Neutrophil (primary cell): ENCODE measurements around the gene PORCN.

Experiments used
- H3K27ac ChIP-seq: fragments of 200-600 bp; sonication (generic); 2 replicates; pipeline ENCODE4 v1.5.1; 2016; ENCODE audit warnings: mild to moderate bottlenecking, moderate library complexity
- H3K27me3 ChIP-seq: fragments of 200-600 bp; sonication (generic); 2 replicates; pipeline ENCODE4 v1.6.0; 2016; ENCODE audit warnings: mild to moderate bottlenecking
- H3K36me3 ChIP-seq: fragments of 200-600 bp; sonication (generic); 2 replicates; pipeline ENCODE4 v1.5.1; 2017
- H3K4me1 ChIP-seq, 2 experiments: fragments of 200-600 bp in 1 of 2; sonication (generic) in 1 of 2; 1 replicate in 1 of 2; 2 replicates in 1 of 2; pipeline versions ENCODE4 v1.5.1 to v1.6.1; 2013 to 2016; ENCODE audit warnings: low read depth in 1 of 2, low read length in 1 of 2, mild to moderate bottlenecking in 1 of 2, moderate library complexity in 1 of 2; ENCODE audit not compliant: control insufficient read depth in 1 of 2, insufficient read depth in 1 of 2
- H3K4me3 ChIP-seq, 2 experiments: fragments of 200-600 bp in 1 of 2; sonication (generic) in 1 of 2; 1 replicate in 1 of 2; 2 replicates in 1 of 2; pipeline ENCODE4 v1.5.1; 2013 to 2016; ENCODE audit warnings: low read depth in 1 of 2, low read length in 1 of 2, mild to moderate bottlenecking in 1 of 2, moderate library complexity in 1 of 2
- H3K9me3 ChIP-seq: fragments of 200-600 bp; sonication (generic); 2 replicates; pipeline ENCODE4 v1.5.1; 2016
- TF ChIP-seq, protein P1 (sequence below): fragments of 200-600 bp; sonication (generic); IDR thresholded peaks from 2 replicates; pipeline ENCODE4 v1.5.1; 2016; ENCODE audit warnings: antibody characterized with exemption

PORCN gene

DNA sequence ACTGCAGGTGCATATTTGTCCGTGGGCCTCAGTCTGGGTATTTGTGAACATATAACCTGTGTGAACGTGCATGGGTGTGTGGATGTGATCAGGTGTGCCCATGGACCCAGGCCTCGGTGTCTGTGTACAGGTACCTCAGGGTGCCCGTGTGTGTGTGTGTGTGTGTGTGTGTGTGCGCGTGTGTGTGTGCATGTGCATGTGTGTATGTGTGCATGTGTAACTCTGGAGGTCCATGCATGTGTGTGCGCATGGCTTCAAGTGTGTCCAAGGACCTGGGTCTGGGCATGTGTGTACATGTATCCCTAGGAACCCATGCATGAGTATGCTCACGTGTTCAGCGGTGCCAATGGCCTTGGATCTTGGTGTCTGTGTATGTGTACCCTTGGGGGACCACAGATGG lies 17.0 kb upstream of the PORCN start:
- H3K27ac ChIP-seq, result no peak overlapping the region
- H3K4me1 ChIP-seq, result no peaks in the 10 kb centered on the region
- TF ChIP-seq, protein P1, sequence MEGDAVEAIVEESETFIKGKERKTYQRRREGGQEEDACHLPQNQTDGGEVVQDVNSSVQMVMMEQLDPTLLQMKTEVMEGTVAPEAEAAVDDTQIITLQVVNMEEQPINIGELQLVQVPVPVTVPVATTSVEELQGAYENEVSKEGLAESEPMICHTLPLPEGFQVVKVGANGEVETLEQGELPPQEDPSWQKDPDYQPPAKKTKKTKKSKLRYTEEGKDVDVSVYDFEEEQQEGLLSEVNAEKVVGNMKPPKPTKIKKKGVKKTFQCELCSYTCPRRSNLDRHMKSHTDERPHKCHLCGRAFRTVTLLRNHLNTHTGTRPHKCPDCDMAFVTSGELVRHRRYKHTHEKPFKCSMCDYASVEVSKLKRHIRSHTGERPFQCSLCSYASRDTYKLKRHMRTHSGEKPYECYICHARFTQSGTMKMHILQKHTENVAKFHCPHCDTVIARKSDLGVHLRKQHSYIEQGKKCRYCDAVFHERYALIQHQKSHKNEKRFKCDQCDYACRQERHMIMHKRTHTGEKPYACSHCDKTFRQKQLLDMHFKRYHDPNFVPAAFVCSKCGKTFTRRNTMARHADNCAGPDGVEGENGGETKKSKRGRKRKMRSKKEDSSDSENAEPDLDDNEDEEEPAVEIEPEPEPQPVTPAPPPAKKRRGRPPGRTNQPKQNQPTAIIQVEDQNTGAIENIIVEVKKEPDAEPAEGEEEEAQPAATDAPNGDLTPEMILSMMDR, result no peak
- H3K9me3 ChIP-seq, result no peaks in the 10 kb centered on the region
- no peaks in the 10 kb centered on the region for H3K36me3 ChIP-seq
- H3K4me3 ChIP-seq, result no peak overlapping the region
- no peaks in the 10 kb centered on the region for H3K27me3 ChIP-seq

DNA sequence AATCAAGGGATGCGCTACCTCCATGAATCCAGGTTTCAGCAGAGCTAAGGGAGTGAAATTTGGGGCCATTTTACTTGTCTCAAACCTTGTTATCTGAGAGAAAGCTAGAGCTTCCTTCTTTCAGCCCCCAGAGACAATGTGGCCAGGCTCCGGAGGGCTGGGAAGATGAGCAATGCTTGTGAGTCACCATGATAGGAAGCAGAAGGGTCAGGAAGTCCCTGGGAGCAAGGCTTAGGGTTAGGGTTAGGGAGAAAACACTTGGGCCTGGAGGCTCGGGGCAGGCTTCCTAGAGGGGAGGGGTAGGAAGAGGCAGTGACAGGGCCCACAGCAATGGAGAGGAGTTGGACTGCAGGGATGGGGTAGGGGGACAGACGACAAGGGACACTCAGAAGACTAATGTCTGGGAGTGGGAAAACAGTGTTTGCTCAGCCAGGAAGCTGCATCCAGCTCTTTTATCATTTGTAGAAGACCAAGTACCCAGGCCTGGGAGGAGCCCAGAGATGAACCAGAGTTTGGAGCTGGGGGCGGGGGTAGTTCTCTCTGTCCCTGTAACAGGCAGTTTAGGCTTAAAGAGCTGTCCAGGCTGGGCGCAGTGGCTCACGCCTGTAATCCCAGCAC lies 16.4 kb upstream of the PORCN start:
- H3K27me3 ChIP-seq, result no peaks in the 10 kb centered on the region
- no peaks in the 10 kb centered on the region for H3K4me1 ChIP-seq
- no peak overlapping the region for H3K27ac ChIP-seq
- H3K4me3 ChIP-seq, result no peak overlapping the region
- no peaks in the 10 kb centered on the region for H3K9me3 ChIP-seq
- TF ChIP-seq, protein P1, result no peak
- H3K36me3 ChIP-seq, result no peaks in the 10 kb centered on the region

GRCh38 chrX:48493890-48494364 lies 14.9 kb upstream of the PORCN start:
- no peak overlapping the region for H3K27ac ChIP-seq
- no peaks in the 10 kb centered on the region for H3K9me3 ChIP-seq
- H3K4me1 ChIP-seq, result no peaks in the 10 kb centered on the region
- no peaks in the 10 kb centered on the region for H3K27me3 ChIP-seq
- H3K4me3 ChIP-seq, result no peak overlapping the region
- H3K36me3 ChIP-seq, result no peaks in the 10 kb centered on the region
- TF ChIP-seq, protein P1, result no peak

GRCh38 chrX:48496660-48497059 lies 12.1 kb upstream of the PORCN start:
- Histone ChIP-seq H3K9me3 (no peaks in the 10 kb centered on the region), H3K4me3 (no peak overlapping the region)
- TF ChIP-seq, protein P1, result no peak

GRCh38 chrX:48497871-48498270 lies 10.9 kb upstream of the PORCN start:
- H3K9me3 ChIP-seq, result no peaks in the 10 kb centered on the region
- H3K27me3 ChIP-seq, result no peaks in the 10 kb centered on the region
- H3K4me1 ChIP-seq, result no peaks in the 10 kb centered on the region
- no peaks in the 10 kb centered on the region for H3K36me3 ChIP-seq
- no peak overlapping the region for H3K27ac ChIP-seq
- no peak overlapping the region for H3K4me3 ChIP-seq
- TF ChIP-seq, protein P1, result no peak

More at GRCh38 chrX:48496660-48497059, 12.1 kb upstream of the PORCN start:
- no peaks in the 10 kb centered on the region for H3K4me1 ChIP-seq
- no peaks in the 10 kb centered on the region for H3K36me3 ChIP-seq
- no peaks in the 10 kb centered on the region for H3K27me3 ChIP-seq
- H3K27ac ChIP-seq, result no peak overlapping the region
